ENCODE measurements around the gene ZNF469. TPM values are rescaled to one million over a fixed set of nuclear protein-coding genes. Genes with fewer than 3 reads are reported as not detected.

The ZNF469 gene
- total and polyA plus RNA-seq, 9 of the 15 experiments (the other 6 are each of a cell fraction or from before 2014, with no cell fraction given), result 0.01 to 0.04 TPM; not detected in 7

- no peak for TF ChIP-seq E2F8 (IDR thresholded peaks at IDR 0.05; ENCODE audit: low read depth, partially characterized antibody)
- no peak for TF ChIP-seq ILK (tag; IDR thresholded peaks at IDR 0.05; ENCODE audit: borderline replicate concordance, low read depth)
Observed at GRCh38 chr16:88387180-88387765, 4.5 kb downstream of the ZNF469 start (continued).

GRCh38 chr16:88387941-88388627 is 5.3 kb downstream of the ZNF469 start:
- Histone ChIP-seq H3K9me1 (ENCODE audit: control insufficient read depth, insufficient read depth, low read length) (no peaks in the 10 kb centered on the region), H3K4me3 (no peak overlapping the region), H3K9ac (ENCODE audit: insufficient read depth in 1 of 2, low read depth in 2 of 2, low read length in 2 of 2) (no peak overlapping the region; a peak in 1 of 4 replicates), H3K36me3 (ENCODE audit: control insufficient read depth, insufficient read depth, low read length) (no peaks in the 10 kb centered on the region), H3K27me3 (ENCODE audit: control insufficient read depth in 2 of 2, insufficient read depth in 2 of 2, low read length in 2 of 2) (peaks cover 64 to 92% of the 10 kb centered on the region in 2 experiments), H3K9me3 (replicated peaks; ENCODE audit: control insufficient read depth, insufficient read depth, low read depth, low read length) (no peaks in the 10 kb centered on the region), H4K20me1 (replicated peaks; ENCODE audit: control insufficient read depth, insufficient read depth, low read length) (peaks cover 17% of the 10 kb centered on the region; the same call in 1 of the 2 replicates), H3K4me1 (replicated peaks in 1 of 2; ENCODE audit: control insufficient read depth in 2 of 2, insufficient read depth in 2 of 2, low read length in 2 of 2) (peaks cover 0 to 31% of the 10 kb centered on the region in 2 experiments; a peak in 2 of 5 replicates), H3K27ac (ENCODE audit: extremely low read depth, low read depth, low read length) (no peak overlapping the region), H3K4me2 (ENCODE audit: insufficient read depth, low read length) (no peak overlapping the region), H2AFZ (ENCODE audit: low read depth, low read length) (no peak overlapping the region), H3K79me2 (ENCODE audit: control insufficient read depth, insufficient read depth, low read length) (no peaks in the 10 kb centered on the region)
- POLR2A ChIA-PET, result interaction anchor here (0.7 to 2.2 kb wide), 5 partner anchors 8 to 85 kb away, joined by 3 to 5 read pairs (median 3); no protein-coding TSS in a partner anchor
- no TSS peak for BruUV-seq (replicated peaks)
- FAIRE-seq, result no peak
- ATAC-seq, result no peak
- intact Hi-C loops (cut with micrococcal nuclease), result no loop called here
- CTCF ChIA-PET (ENCODE audit: low intra/inter-chr PET ratio), result interaction anchor here (0.6 kb wide), 1 partner anchor 135 kb away, joined by 3 read pairs; no protein-coding TSS in a partner anchor
- no peak for DNase-seq (ENCODE audit: extremely low read depth in 1 of 4, low spot score in 3 of 4)
- in situ Hi-C loops (cut with MboI), result no loop called here
- TF ChIP-seq ZBTB7A (IDR thresholded peaks at IDR 0.05; ENCODE audit: borderline replicate concordance, control insufficient read depth, low read depth, low read length) (no peak), UBTF (IDR thresholded peaks at IDR 0.05; ENCODE audit: borderline replicate concordance in 1 of 2, low read depth in 2 of 2, low read length in 2 of 2) (no peak), SRSF7 (optimal IDR thresholded peaks at IDR 0.05; ENCODE audit: low read depth, low read length) (no peak), NRF1 (conservative IDR thresholded peaks at IDR 0.05 in 1 of 2, IDR thresholded peaks at IDR 0.05 in 1 of 2) (no peak), CXXC5 (CRISPR knock-in tag; IDR thresholded peaks at IDR 0.05) (no peak), E2F1 (CRISPR knock-in tag; IDR thresholded peaks at IDR 0.05) (no peak)
- WGBS (ENCODE audit: insufficient coverage, low coverage, missing lambda C conversion rate), result 5% methylated on average over 27 of the region's 27 CpGs

All from K562 (cell line).